Trophoblast cell (in vitro differentiated cells and primary cell): ENCODE measurements around the gene PDGFD.

Experiments
- DNase-seq, 2 donors: peaks; one replicate each; pipeline ENCODE4 v3.0.0-alpha.2; 2016
- H2AFZ ChIP-seq: 2 replicates; pipeline ENCODE4 v1.6.1; 2013; ENCODE audit warnings: low read length, moderate library complexity, mild to moderate bottlenecking; ENCODE audit not compliant: insufficient read depth, poor library complexity
- H2AK5ac ChIP-seq: 2 replicates; pipeline ENCODE4 v1.6.1; 2013; ENCODE audit warnings: mild to moderate bottlenecking, low read length
- H2BK120ac ChIP-seq: 2 replicates; pipeline ENCODE4 v1.6.1; 2013; ENCODE audit warnings: low read length, mild to moderate bottlenecking, moderate library complexity; ENCODE audit not compliant: insufficient read depth, poor library complexity
- H2BK12ac ChIP-seq: 2 replicates; pipeline ENCODE4 v1.6.1; 2013; ENCODE audit warnings: mild to moderate bottlenecking, low read length, moderate library complexity
- H2BK5ac ChIP-seq: 2 replicates; pipeline ENCODE4 v1.6.1; 2013; ENCODE audit warnings: low read length, low read depth, moderate library complexity, mild to moderate bottlenecking; ENCODE audit not compliant: poor library complexity
- H3K14ac ChIP-seq: 2 replicates; pipeline ENCODE4 v1.6.1; 2013; ENCODE audit warnings: mild to moderate bottlenecking, low read length
- H3K18ac ChIP-seq: 2 replicates; pipeline ENCODE4 v1.6.1; 2013; ENCODE audit warnings: mild to moderate bottlenecking, low read length
- H3K23ac ChIP-seq: 2 replicates; pipeline ENCODE4 v1.6.1; 2013; ENCODE audit warnings: low read length
- H3K27ac ChIP-seq: 2 replicates; pipeline ENCODE4 v1.5.1; 2013; ENCODE audit warnings: low read depth, mild to moderate bottlenecking, inconsistent platforms, low read length, moderate library complexity
- H3K27me3 ChIP-seq: 2 replicates; pipeline ENCODE4 v1.6.1; 2013; ENCODE audit warnings: inconsistent platforms, mild to moderate bottlenecking, low read length, moderate library complexity; ENCODE audit not compliant: insufficient read depth
- H3K36me3 ChIP-seq, 2 experiments: 1 replicate in 1 of 2; 2 replicates in 1 of 2; pipeline ENCODE4 v1.6.1; 2013; ENCODE audit warnings: low read length in 2 of 2, mild to moderate bottlenecking in 2 of 2, moderate library complexity in 1 of 2; ENCODE audit not compliant: insufficient read depth in 2 of 2, control insufficient read depth in 1 of 2
- H3K4ac ChIP-seq: 2 replicates; pipeline ENCODE4 v1.6.1; 2013; ENCODE audit warnings: low read depth, mild to moderate bottlenecking, low read length, moderate library complexity
- H3K4me1 ChIP-seq, 2 experiments: 1 replicate in 1 of 2; 2 replicates in 1 of 2; pipeline ENCODE4 v1.6.1; 2013; ENCODE audit warnings: low read length in 2 of 2, mild to moderate bottlenecking in 2 of 2, moderate library complexity in 1 of 2; ENCODE audit not compliant: insufficient read depth in 2 of 2, control insufficient read depth in 1 of 2
- H3K4me2 ChIP-seq: 2 replicates; pipeline ENCODE4 v1.6.1; 2013; ENCODE audit warnings: inconsistent platforms, mild to moderate bottlenecking, low read length, moderate library complexity
- H3K4me3 ChIP-seq: 2 replicates; pipeline ENCODE4 v1.5.1; 2013; ENCODE audit warnings: mild to moderate bottlenecking, low read depth, low read length, inconsistent platforms
- H3K79me1 ChIP-seq: one replicate; pipeline ENCODE4 v1.6.1; 2013; ENCODE audit warnings: low read length
- H3K79me2 ChIP-seq: 2 replicates; pipeline ENCODE4 v1.6.1; 2013; ENCODE audit warnings: low read length, mild to moderate bottlenecking; ENCODE audit not compliant: control insufficient read depth, insufficient read depth, poor library complexity
- H3K9ac ChIP-seq: 2 replicates; pipeline ENCODE4 v1.6.1; 2013; ENCODE audit warnings: mild to moderate bottlenecking, low read length
- H3K9me3 ChIP-seq: 2 replicates; pipeline ENCODE4 v1.6.1; 2013; ENCODE audit warnings: low read depth, mild to moderate bottlenecking, control low read depth, inconsistent platforms, low read length; ENCODE audit not compliant: insufficient read depth
- H4K12ac ChIP-seq: 2 replicates; pipeline ENCODE4 v1.6.1; 2013; ENCODE audit warnings: low read depth, mild to moderate bottlenecking, low read length, moderate library complexity
- H4K8ac ChIP-seq: 2 replicates; pipeline ENCODE4 v1.6.1; 2013; ENCODE audit warnings: low read depth, mild to moderate bottlenecking, low read length, moderate library complexity
- H4K91ac ChIP-seq: one replicate; pipeline ENCODE4 v1.6.1; 2013; ENCODE audit warnings: low read depth, mild to moderate bottlenecking, low read length, moderate library complexity
- WGBS: extraction: QIAGEN DNeasy Blood & Tissue Kit; methylation state at CpG from one replicate; pipeline ENCODE4 v1.1.7; 2013; ENCODE audit warnings: missing lambda C conversion rate; ENCODE audit not compliant: insufficient read length, insufficient coverage; ENCODE audit errors: extremely low coverage; 5-methylcytosine and 5-hydroxymethylcytosine counted together

Gene PDGFD

DNA sequence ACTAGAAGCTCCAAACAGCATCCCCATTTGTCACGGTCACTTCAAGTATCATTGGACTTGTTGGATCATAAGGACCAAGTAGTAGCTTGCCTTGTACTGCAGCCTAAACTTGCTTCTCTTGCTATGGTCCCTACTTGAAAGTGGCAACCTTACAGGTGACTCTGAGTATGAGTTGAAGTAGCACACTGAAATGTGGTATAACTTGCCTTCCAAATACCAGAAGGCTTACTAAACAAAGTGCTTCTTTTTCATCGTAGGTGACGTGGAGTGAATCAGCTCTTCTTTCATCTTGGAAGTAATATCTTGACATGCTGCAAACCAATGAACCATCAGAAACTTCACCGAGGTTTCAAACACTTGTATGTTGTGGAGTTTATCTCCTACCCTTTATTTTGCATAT is 296.5 kb downstream of the PDGFD start:
- H2AK5ac ChIP-seq = no peak overlapping the region
- H3K79me1 ChIP-seq = no peaks in the 10 kb centered on the region
- no peak overlapping the region for H2BK120ac ChIP-seq
- no peaks in the 10 kb centered on the region for H3K79me2 ChIP-seq
- H2BK5ac ChIP-seq = no peak overlapping the region
- no peak overlapping the region for H3K27ac ChIP-seq
- H3K4me3 ChIP-seq = no peak overlapping the region
- H2AFZ ChIP-seq = no peak overlapping the region
- H3K9me3 ChIP-seq = peaks cover 1% of the 10 kb centered on the region
- H3K23ac ChIP-seq = no peak overlapping the region
- no peak overlapping the region for H3K4ac ChIP-seq
- no peak overlapping the region for H4K8ac ChIP-seq
- H3K4me1 ChIP-seq = no peaks in the 10 kb centered on the region
- DNase-seq = peak in 1 of 2 donors; percentile 58
- no peaks in the 10 kb centered on the region for H3K27me3 ChIP-seq
- H4K91ac ChIP-seq = no peak overlapping the region
- no peak overlapping the region for H3K18ac ChIP-seq
- no peak overlapping the region for H2BK12ac ChIP-seq
- no peak overlapping the region for H4K12ac ChIP-seq
- WGBS = no CpG with 5 or more reads among the region's 4 CpGs
- no peak overlapping the region for H3K9ac ChIP-seq
- no peak overlapping the region for H3K4me2 ChIP-seq
- H3K14ac ChIP-seq = no peak overlapping the region
- no peaks in the 10 kb centered on the region for H3K36me3 ChIP-seq

DNA sequence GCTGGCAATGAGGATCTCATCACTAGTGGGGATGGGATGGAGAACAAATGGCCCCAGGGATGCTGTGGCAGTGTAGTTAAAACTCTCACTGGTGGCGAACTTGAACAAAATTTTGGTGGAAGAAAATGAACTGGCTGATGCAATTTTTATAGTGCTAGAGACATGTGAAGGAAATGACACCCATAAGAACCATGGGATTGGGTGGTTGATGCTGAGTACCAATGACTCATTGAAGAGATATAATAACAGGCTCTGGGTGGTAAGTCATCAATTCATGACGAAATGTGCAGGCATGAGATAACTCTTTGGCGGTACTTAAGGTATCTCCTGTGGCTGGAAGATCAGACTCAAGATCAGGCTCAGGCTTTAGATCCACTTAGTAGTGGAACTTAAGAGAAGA is 300.4 kb downstream of the PDGFD start:
- H3K36me3 ChIP-seq = no peaks in the 10 kb centered on the region
- no peak overlapping the region for H3K4ac ChIP-seq
- H3K9me3 ChIP-seq = peaks cover 1% of the 10 kb centered on the region
- H2AK5ac ChIP-seq = no peak overlapping the region
- no peak overlapping the region for H2AFZ ChIP-seq
- no peak overlapping the region for H3K14ac ChIP-seq
- H2BK5ac ChIP-seq = no peak overlapping the region
- no peak overlapping the region for H4K8ac ChIP-seq
- H3K27me3 ChIP-seq = no peaks in the 10 kb centered on the region
- H3K9ac ChIP-seq = no peak overlapping the region
- H3K23ac ChIP-seq = no peak overlapping the region
- no peak overlapping the region for H3K4me2 ChIP-seq
- no peak overlapping the region for H4K91ac ChIP-seq
- WGBS = no CpG with 5 or more reads among the region's 3 CpGs
- no peak overlapping the region for H2BK120ac ChIP-seq
- peak; percentile 13 to 45 for DNase-seq
- H4K12ac ChIP-seq = no peak overlapping the region
- H3K27ac ChIP-seq = no peak overlapping the region
- no peaks in the 10 kb centered on the region for H3K79me1 ChIP-seq
- no peak overlapping the region for H3K18ac ChIP-seq
- H3K79me2 ChIP-seq = no peaks in the 10 kb centered on the region
- no peaks in the 10 kb centered on the region for H3K4me1 ChIP-seq
- H3K4me3 ChIP-seq = no peak overlapping the region
- no peak overlapping the region for H2BK12ac ChIP-seq

DNA sequence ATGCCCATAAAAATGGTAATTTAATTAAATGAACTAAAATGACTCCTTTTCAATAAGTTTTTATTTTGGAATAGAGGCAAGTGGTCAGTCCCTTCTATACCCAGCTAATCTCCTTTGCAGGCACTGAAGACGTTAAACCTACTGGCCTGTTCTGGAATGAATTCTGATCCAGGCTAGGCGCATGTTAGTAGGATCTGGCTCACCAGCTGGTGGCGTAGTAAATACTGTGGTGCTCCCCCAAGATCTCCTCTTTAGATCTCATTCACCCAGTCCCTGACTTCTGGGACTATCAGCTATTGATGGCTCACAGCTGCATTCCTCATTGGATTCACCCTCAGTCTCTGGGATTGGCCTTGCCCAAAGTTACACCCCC is 301.2 kb downstream of the PDGFD start:
- no CpG with 5 or more reads among the region's 3 CpGs for WGBS

DNA sequence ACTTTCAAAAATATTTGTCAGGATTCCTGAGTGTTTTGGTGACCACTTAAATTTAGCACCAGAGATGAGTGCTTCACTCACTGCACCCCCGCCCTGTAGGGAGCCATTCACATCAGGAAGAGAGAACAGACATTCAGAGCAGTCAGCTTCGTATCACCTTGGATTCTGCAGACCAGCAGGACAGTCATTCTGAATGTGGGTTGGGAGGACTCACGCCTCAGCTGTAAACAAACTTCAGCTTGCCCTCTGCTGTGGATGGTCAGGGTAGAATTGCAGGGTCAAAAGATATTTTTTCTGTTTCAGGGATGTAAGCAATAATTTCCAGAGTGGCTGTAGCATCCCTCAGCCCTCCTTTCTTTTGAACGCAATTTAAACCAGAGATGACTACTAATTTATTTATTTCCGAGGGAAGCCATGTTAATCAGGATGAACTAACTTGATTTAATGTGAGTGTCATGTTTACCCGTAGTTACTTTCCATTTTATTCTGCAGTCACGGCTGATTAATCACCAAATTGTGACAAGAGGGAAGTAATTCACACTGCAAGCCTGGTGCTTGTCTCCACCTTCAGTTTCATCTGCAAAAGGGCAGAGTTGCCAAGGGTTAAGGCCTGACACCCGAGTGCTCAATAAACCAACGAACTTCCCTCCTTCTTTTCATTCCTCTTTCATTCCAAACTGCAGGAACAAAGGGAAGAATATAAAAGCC is 301.7 kb downstream of the PDGFD start:
- H3K27me3 ChIP-seq = no peaks in the 10 kb centered on the region
- H3K79me1 ChIP-seq = no peaks in the 10 kb centered on the region
- peaks cover 1% of the 10 kb centered on the region for H3K9me3 ChIP-seq
- no peak overlapping the region for H3K23ac ChIP-seq
- no peak overlapping the region for H3K4ac ChIP-seq
- no peak overlapping the region for H3K18ac ChIP-seq
- no peak overlapping the region for H4K12ac ChIP-seq
- no peak overlapping the region for H4K91ac ChIP-seq
- no CpG with 5 or more reads among the region's 9 CpGs for WGBS
- no peak overlapping the region for H2BK12ac ChIP-seq
- no peaks in the 10 kb centered on the region for H3K36me3 ChIP-seq
- no peak overlapping the region for H3K14ac ChIP-seq
- H4K8ac ChIP-seq = no peak overlapping the region
- no peak overlapping the region for H3K4me2 ChIP-seq
- H3K9ac ChIP-seq = no peak overlapping the region
- H3K4me3 ChIP-seq = no peak overlapping the region
- no peak overlapping the region for H3K27ac ChIP-seq
- H3K79me2 ChIP-seq = no peaks in the 10 kb centered on the region
- no peaks in the 10 kb centered on the region for H3K4me1 ChIP-seq
- H2AFZ ChIP-seq = no peak overlapping the region
- DNase-seq = no peak
- no peak overlapping the region for H2AK5ac ChIP-seq
- H2BK120ac ChIP-seq = no peak overlapping the region
- no peak overlapping the region for H2BK5ac ChIP-seq

More for the DNA sequence above, 301.2 kb downstream of the PDGFD start:
- Histone ChIP-seq H3K27ac (no peak overlapping the region), H3K4me2 (no peak overlapping the region), H3K79me1 (no peaks in the 10 kb centered on the region), H3K9ac (no peak overlapping the region), H3K4me3 (no peak overlapping the region), H2BK12ac (no peak overlapping the region), H3K9me3 (peaks cover 1% of the 10 kb centered on the region), H2BK5ac (no peak overlapping the region), H3K4me1 (no peaks in the 10 kb centered on the region), H3K4ac (no peak overlapping the region), H3K36me3 (no peaks in the 10 kb centered on the region), H4K12ac (no peak overlapping the region), H2AFZ (no peak overlapping the region), H3K23ac (no peak overlapping the region), H3K14ac (no peak overlapping the region), H2AK5ac (no peak overlapping the region), H3K27me3 (no peaks in the 10 kb centered on the region), H4K8ac (no peak overlapping the region), H4K91ac (no peak overlapping the region), H3K18ac (no peak overlapping the region), H3K79me2 (no peaks in the 10 kb centered on the region), H2BK120ac (no peak overlapping the region)
- no peak for DNase-seq
